Measurements from ENCODE around the gene CYREN.

CYREN gene

DNA sequence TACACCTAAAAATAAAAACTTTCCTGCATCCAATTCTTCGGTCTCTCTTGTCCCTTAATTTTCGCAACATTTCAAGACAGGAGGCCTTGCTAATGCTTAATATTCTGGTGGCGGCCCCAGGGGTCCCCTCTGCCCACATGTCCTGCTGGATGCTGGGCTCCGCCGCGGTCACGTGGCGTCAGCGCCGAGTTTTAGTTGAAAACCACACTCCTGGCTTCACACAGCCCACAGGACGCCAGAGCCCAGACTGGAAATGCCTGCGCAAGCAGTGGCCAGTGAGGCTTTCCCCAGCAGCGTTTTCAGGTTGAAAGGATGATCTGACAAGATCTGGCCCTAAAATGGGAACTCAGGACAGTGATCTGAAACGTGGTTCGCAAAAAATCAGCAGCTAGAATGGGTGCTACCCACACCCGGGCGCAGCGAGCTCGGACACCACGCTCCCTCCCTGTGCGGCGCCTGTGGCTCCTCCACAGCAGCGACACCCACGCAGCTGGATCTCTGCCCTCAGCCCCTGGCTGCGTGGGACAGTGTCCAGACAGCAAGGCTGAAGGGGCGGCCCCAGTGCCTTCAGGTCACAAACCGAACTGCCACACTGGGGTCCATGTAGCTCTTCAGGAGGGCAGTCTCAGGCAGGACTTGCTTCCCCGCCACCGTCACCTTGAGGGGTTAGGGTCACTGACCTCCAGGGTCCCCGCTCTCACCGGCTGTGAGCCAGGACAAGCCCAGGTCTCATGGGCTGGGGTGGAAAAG lies 11.6 kb upstream of the CYREN start:
- H4K20me1 ChIP-seq (ENCODE audit: control insufficient read depth, insufficient read depth, low read depth, low read length): no peaks in the 10 kb centered on the region
- H3K4me3 ChIP-seq (ENCODE audit: low read length): no peak overlapping the region
- H3K4me2 ChIP-seq (ENCODE audit: low read length): no peak overlapping the region
- H3F3A ChIP-seq (ENCODE audit: control insufficient read depth, insufficient read depth): no peaks in the 10 kb centered on the region
- H3K9me2 ChIP-seq (replicated peaks; ENCODE audit: control insufficient read depth, low read length): no peaks in the 10 kb centered on the region
- H3K4me1 ChIP-seq (ENCODE audit: control insufficient read depth, low read length): no peaks in the 10 kb centered on the region
- H3K36me3 ChIP-seq (ENCODE audit: control insufficient read depth, low read length): peaks cover 93% of the 10 kb centered on the region
- H3K9me3 ChIP-seq (ENCODE audit: control insufficient read depth, insufficient read depth, low read length): peaks cover 39% of the 10 kb centered on the region
- TF ChIP-seq, protein P1, sequence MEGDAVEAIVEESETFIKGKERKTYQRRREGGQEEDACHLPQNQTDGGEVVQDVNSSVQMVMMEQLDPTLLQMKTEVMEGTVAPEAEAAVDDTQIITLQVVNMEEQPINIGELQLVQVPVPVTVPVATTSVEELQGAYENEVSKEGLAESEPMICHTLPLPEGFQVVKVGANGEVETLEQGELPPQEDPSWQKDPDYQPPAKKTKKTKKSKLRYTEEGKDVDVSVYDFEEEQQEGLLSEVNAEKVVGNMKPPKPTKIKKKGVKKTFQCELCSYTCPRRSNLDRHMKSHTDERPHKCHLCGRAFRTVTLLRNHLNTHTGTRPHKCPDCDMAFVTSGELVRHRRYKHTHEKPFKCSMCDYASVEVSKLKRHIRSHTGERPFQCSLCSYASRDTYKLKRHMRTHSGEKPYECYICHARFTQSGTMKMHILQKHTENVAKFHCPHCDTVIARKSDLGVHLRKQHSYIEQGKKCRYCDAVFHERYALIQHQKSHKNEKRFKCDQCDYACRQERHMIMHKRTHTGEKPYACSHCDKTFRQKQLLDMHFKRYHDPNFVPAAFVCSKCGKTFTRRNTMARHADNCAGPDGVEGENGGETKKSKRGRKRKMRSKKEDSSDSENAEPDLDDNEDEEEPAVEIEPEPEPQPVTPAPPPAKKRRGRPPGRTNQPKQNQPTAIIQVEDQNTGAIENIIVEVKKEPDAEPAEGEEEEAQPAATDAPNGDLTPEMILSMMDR (IDR thresholded peaks at IDR 0.05; ENCODE audit: low read depth, low read length, poor library complexity, severe bottlenecking): no peak
- no peak for TF ChIP-seq EZH2phosphoT487 (IDR thresholded peaks at IDR 0.05; ENCODE audit: borderline replicate concordance, low read length)
- H3K79me2 ChIP-seq (ENCODE audit: control insufficient read depth, low read length): peaks cover 14% of the 10 kb centered on the region
- H3K27ac ChIP-seq (ENCODE audit: low read depth, low read length): no peak overlapping the region
- no peaks in the 10 kb centered on the region for H3K27me3 ChIP-seq (ENCODE audit: control insufficient read depth, low read length)

DNA sequence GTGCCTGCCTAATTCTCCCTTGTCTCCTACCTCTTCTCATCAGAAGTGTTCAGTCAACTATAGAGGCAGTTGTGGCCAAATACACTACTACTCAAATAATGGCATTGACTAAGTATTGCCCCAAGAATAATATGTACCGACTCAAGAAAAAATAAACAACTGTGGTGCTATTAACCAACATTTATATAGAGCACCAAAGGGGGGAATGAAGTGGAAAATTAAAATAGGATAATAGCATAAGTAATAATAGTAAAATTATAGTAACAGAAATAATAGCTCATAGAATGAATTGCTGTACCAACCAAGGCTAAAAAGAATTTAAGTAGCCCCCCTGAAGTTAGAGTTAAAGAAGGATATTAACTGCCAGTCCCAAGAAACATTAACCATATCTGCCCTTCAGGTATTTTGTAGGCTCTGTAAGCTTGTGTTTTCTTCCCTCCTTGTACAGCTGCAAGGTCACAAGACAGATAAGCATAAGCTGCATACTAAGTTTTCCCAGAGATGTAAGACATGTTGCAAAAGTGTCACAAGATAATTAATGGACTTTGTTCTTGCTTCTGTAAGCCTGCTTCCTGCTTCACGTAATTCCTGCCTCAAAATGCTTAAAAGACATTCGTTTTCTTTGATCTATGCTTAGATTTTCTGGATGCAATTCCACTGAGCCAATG lies 10.9 kb upstream of the CYREN start:
- H3F3A ChIP-seq (ENCODE audit: control insufficient read depth, insufficient read depth): no peaks in the 10 kb centered on the region
- no peaks in the 10 kb centered on the region for H3K9me2 ChIP-seq (replicated peaks; ENCODE audit: control insufficient read depth, low read length)
- no peak overlapping the region for H3K4me3 ChIP-seq (ENCODE audit: low read length)
- H3K27me3 ChIP-seq (ENCODE audit: control insufficient read depth, low read length): no peaks in the 10 kb centered on the region
- peaks cover 21% of the 10 kb centered on the region for H3K79me2 ChIP-seq (ENCODE audit: control insufficient read depth, low read length)
- H4K20me1 ChIP-seq (ENCODE audit: control insufficient read depth, insufficient read depth, low read depth, low read length): no peaks in the 10 kb centered on the region
- H3K27ac ChIP-seq (ENCODE audit: low read depth, low read length): no peak overlapping the region
- peaks cover 39% of the 10 kb centered on the region for H3K9me3 ChIP-seq (ENCODE audit: control insufficient read depth, insufficient read depth, low read length)
- no peak overlapping the region for H3K4me2 ChIP-seq (ENCODE audit: low read length)
- TF ChIP-seq, protein P1 (IDR thresholded peaks at IDR 0.05; ENCODE audit: low read depth, low read length, poor library complexity, severe bottlenecking): no peak
- no peak for TF ChIP-seq EZH2phosphoT487 (IDR thresholded peaks at IDR 0.05; ENCODE audit: borderline replicate concordance, low read length)
- peaks cover 97% of the 10 kb centered on the region for H3K36me3 ChIP-seq (ENCODE audit: control insufficient read depth, low read length)
- H3K4me1 ChIP-seq (ENCODE audit: control insufficient read depth, low read length): no peaks in the 10 kb centered on the region

DNA sequence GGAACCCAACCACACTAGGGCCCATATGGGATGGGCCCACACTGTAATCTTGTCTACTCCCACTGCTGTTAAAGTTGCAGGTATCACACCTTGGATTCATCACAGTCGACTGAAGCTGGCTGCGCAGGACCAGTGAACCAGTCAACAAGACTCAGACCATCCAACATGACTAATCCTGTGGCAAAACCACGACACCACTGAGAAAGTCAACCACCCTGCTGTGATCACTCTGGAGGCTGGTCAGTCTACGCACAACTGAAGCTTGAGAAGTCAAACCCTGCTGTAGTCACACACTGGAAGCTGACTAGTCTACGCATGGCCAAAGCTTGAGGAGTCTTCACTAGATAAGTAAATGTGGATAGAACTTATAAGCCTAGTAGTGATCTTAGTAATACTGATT lies 9.6 kb upstream of the CYREN start:
- H3K4me1 ChIP-seq (ENCODE audit: control insufficient read depth, low read length): no peaks in the 10 kb centered on the region
- H3K36me3 ChIP-seq (ENCODE audit: control insufficient read depth, low read length): peaks cover 94% of the 10 kb centered on the region
- peaks cover 31% of the 10 kb centered on the region for H3K79me2 ChIP-seq (ENCODE audit: control insufficient read depth, low read length)
- H3K9me3 ChIP-seq (ENCODE audit: control insufficient read depth, insufficient read depth, low read length): peaks cover 39% of the 10 kb centered on the region
- TF ChIP-seq, protein P1 (IDR thresholded peaks at IDR 0.05; ENCODE audit: low read depth, low read length, poor library complexity, severe bottlenecking): no peak
- no peak for TF ChIP-seq EZH2phosphoT487 (IDR thresholded peaks at IDR 0.05; ENCODE audit: borderline replicate concordance, low read length)
- H3K4me3 ChIP-seq (ENCODE audit: low read length): no peak overlapping the region
- no peaks in the 10 kb centered on the region for H3K27me3 ChIP-seq (ENCODE audit: control insufficient read depth, low read length)
- H3K9me2 ChIP-seq (replicated peaks; ENCODE audit: control insufficient read depth, low read length): no peaks in the 10 kb centered on the region
- H3K4me2 ChIP-seq (ENCODE audit: low read length): no peak overlapping the region
- no peaks in the 10 kb centered on the region for H4K20me1 ChIP-seq (ENCODE audit: control insufficient read depth, insufficient read depth, low read depth, low read length)
- no peak overlapping the region for H3K27ac ChIP-seq (ENCODE audit: low read depth, low read length)
- no peaks in the 10 kb centered on the region for H3F3A ChIP-seq (ENCODE audit: control insufficient read depth, insufficient read depth)
